ENCODE measurements around the gene ACTC1.

Gene ACTC1

DNA sequence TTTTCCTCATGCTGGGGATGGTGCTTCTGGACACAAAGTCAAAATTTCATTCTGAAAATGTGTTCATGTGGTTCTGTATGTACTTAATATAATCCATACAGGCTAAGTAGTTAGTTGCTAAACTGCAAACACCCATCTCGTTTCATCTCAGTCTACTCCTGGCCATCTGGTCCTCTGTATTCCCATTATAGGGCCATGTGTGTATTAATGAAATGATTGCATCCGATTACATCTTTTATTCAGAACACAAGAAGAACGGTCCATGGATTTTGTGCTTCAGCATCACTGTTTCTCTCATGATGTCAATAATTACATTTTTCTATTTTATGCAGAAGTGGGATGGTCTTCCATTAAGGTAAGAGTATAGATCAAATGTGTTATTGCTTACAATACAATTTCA is 34.4 kb downstream of the ACTC1 start:
- no CpG with 5 or more reads among the region's 3 CpGs for WGBS (ENCODE audit: extremely low coverage, insufficient coverage, low lambda C conversion rate)
- no peaks in the 10 kb centered on the region for H3K36me3 ChIP-seq (ENCODE audit: control insufficient read depth, insufficient read depth, low read length)
- H3K4me1 ChIP-seq (ENCODE audit: control insufficient read depth, low read depth, low read length): no peaks in the 10 kb centered on the region
- H3K27me3 ChIP-seq (ENCODE audit: insufficient read depth, low read length, poor library complexity): peaks cover 7% of the 10 kb centered on the region
- H2AK5ac ChIP-seq (ENCODE audit: low read length): no peak overlapping the region
- no peak overlapping the region for H3K4me2 ChIP-seq (ENCODE audit: low read length)
- no peak overlapping the region for H4K8ac ChIP-seq (ENCODE audit: low read depth, low read length)
- no peak overlapping the region for H2BK120ac ChIP-seq (ENCODE audit: low read depth, low read length)
- no peaks in the 10 kb centered on the region for H3K79me2 ChIP-seq (ENCODE audit: control insufficient read depth, insufficient read depth, low read length)
- no peaks in the 10 kb centered on the region for H3K79me1 ChIP-seq (ENCODE audit: low read length)
- H2BK15ac ChIP-seq (replicated peaks; ENCODE audit: low read depth): no peak overlapping the region
- no peak overlapping the region for H3K56ac ChIP-seq (ENCODE audit: low read length)
- H3K18ac ChIP-seq (ENCODE audit: low read length): no peak overlapping the region
- H3K4me3 ChIP-seq (ENCODE audit: low read length): no peak overlapping the region
- H3K27ac ChIP-seq (ENCODE audit: low read depth, low read length): no peak overlapping the region
- DNase-seq: no peak
- no peak overlapping the region for H4K5ac ChIP-seq (ENCODE audit: low read length)
- no peak overlapping the region for H3K23ac ChIP-seq (ENCODE audit: low read length)
- H2BK5ac ChIP-seq (ENCODE audit: low read length): no peak overlapping the region
- no peak overlapping the region for H3K4ac ChIP-seq (ENCODE audit: low read depth, low read length)
- no peak overlapping the region for H3K9ac ChIP-seq (ENCODE audit: low read length)

DNA sequence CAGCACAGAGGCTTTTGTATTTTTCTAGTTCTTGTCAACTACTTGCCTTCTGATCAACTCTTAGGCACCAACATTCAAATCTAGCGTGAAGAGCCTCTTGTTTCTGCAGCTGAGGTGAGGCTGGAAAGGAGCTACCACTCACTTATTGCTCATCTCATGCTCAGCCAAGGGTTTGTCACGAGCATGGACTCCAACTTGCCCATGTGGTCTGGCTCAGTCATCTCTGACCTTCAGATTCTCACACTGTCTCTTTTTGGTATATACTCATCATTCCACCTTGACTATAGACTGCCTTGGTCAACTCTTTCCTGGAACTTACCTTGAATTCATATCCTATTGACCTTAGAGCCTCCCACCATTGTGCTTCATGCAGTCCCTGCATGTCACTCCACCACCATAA is 35.4 kb downstream of the ACTC1 start:
- no CpG with 5 or more reads among the region's 2 CpGs for WGBS (ENCODE audit: extremely low coverage, insufficient coverage, low lambda C conversion rate)
- H3K18ac ChIP-seq (ENCODE audit: low read length): no peak overlapping the region
- no peak overlapping the region for H3K9ac ChIP-seq (ENCODE audit: low read length)
- peaks cover 15% of the 10 kb centered on the region for H3K27me3 ChIP-seq (ENCODE audit: insufficient read depth, low read length, poor library complexity)
- H2BK15ac ChIP-seq (replicated peaks; ENCODE audit: low read depth): no peak overlapping the region
- H4K8ac ChIP-seq (ENCODE audit: low read depth, low read length): no peak overlapping the region
- H3K27ac ChIP-seq (ENCODE audit: low read depth, low read length): no peak overlapping the region
- no peaks in the 10 kb centered on the region for H3K79me1 ChIP-seq (ENCODE audit: low read length)
- no peak overlapping the region for H3K4ac ChIP-seq (ENCODE audit: low read depth, low read length)
- H3K23ac ChIP-seq (ENCODE audit: low read length): no peak overlapping the region
- H3K56ac ChIP-seq (ENCODE audit: low read length): no peak overlapping the region
- no peak overlapping the region for H3K4me3 ChIP-seq (ENCODE audit: low read length)
- H3K4me1 ChIP-seq (ENCODE audit: control insufficient read depth, low read depth, low read length): no peaks in the 10 kb centered on the region
- H3K36me3 ChIP-seq (ENCODE audit: control insufficient read depth, insufficient read depth, low read length): no peaks in the 10 kb centered on the region
- no peak overlapping the region for H4K5ac ChIP-seq (ENCODE audit: low read length)
- no peak overlapping the region for H2BK5ac ChIP-seq (ENCODE audit: low read length)
- no peak overlapping the region for H2AK5ac ChIP-seq (ENCODE audit: low read length)
- H3K4me2 ChIP-seq (ENCODE audit: low read length): no peak overlapping the region
- no peaks in the 10 kb centered on the region for H3K79me2 ChIP-seq (ENCODE audit: control insufficient read depth, insufficient read depth, low read length)
- DNase-seq: no peak
- H2BK120ac ChIP-seq (ENCODE audit: low read depth, low read length): no peak overlapping the region

DNA sequence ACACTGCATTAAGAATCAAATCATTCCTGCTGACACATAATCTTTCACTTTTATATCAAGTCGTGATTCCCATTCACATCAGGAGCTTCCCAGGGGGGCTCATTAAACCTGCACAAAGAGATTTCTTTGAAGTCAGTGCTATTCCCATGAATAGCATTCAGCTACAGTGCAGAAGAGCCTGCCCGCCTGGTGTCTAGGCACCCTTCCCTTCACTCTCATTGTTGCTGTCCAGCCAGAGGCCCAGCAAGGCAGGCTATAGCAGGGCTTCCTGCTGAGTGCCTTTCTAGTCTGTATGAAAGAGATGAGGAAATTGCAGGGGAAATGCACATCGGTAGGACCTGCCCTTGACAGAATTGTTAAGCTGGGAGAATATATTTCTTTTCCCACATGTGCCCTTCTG is 36.0 kb downstream of the ACTC1 start:
- Histone ChIP-seq H3K79me2 (ENCODE audit: control insufficient read depth, insufficient read depth, low read length) (no peaks in the 10 kb centered on the region), H3K79me1 (ENCODE audit: low read length) (no peaks in the 10 kb centered on the region), H3K4me3 (ENCODE audit: low read length) (no peak overlapping the region), H3K9ac (ENCODE audit: low read length) (no peak overlapping the region), H2BK15ac (replicated peaks; ENCODE audit: low read depth) (no peak overlapping the region), H3K23ac (ENCODE audit: low read length) (no peak overlapping the region), H3K4ac (ENCODE audit: low read depth, low read length) (no peak overlapping the region), H3K27ac (ENCODE audit: low read depth, low read length) (no peak overlapping the region), H2BK5ac (ENCODE audit: low read length) (no peak overlapping the region), H3K18ac (ENCODE audit: low read length) (no peak overlapping the region), H3K4me1 (ENCODE audit: control insufficient read depth, low read depth, low read length) (no peaks in the 10 kb centered on the region), H3K36me3 (ENCODE audit: control insufficient read depth, insufficient read depth, low read length) (no peaks in the 10 kb centered on the region), H4K5ac (ENCODE audit: low read length) (no peak overlapping the region), H2AK5ac (ENCODE audit: low read length) (no peak overlapping the region), H4K8ac (ENCODE audit: low read depth, low read length) (no peak overlapping the region), H3K4me2 (ENCODE audit: low read length) (no peak overlapping the region), H3K27me3 (ENCODE audit: insufficient read depth, low read length, poor library complexity) (peaks cover 20% of the 10 kb centered on the region), H3K56ac (ENCODE audit: low read length) (no peak overlapping the region), H2BK120ac (ENCODE audit: low read depth, low read length) (no peak overlapping the region)
- no CpG with 5 or more reads among the region's 3 CpGs for WGBS (ENCODE audit: extremely low coverage, insufficient coverage, low lambda C conversion rate)
- no peak for DNase-seq

DNA sequence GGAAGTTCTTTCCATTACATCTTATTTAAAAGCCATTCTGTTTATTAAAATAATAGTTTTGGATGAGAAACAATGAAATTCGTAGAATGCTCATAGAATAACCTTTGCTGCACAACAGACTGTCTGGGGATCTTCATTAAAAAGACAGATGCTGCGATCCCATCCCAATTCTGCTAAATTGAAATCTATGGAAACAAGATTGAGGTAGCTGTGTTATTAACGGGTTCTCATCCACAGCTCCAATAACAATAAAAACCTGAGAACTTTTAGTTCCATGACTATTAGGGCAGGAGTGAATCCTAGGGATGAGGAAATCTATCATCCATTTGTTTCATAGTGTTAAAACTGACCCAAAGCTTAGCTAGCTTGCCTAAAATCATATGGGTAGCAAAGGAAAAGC is 38.1 kb downstream of the ACTC1 start:
- Histone ChIP-seq H3K79me2 (ENCODE audit: control insufficient read depth, insufficient read depth, low read length) (no peaks in the 10 kb centered on the region), H3K9ac (ENCODE audit: low read length) (no peak overlapping the region), H3K36me3 (ENCODE audit: control insufficient read depth, insufficient read depth, low read length) (no peaks in the 10 kb centered on the region), H3K18ac (ENCODE audit: low read length) (no peak overlapping the region), H2BK5ac (ENCODE audit: low read length) (no peak overlapping the region), H3K23ac (ENCODE audit: low read length) (no peak overlapping the region), H3K4me2 (ENCODE audit: low read length) (no peak overlapping the region), H2BK15ac (replicated peaks; ENCODE audit: low read depth) (no peak overlapping the region), H3K4ac (ENCODE audit: low read depth, low read length) (no peak overlapping the region), H3K4me3 (ENCODE audit: low read length) (no peak overlapping the region), H3K79me1 (ENCODE audit: low read length) (no peaks in the 10 kb centered on the region), H4K5ac (ENCODE audit: low read length) (no peak overlapping the region), H3K27me3 (ENCODE audit: insufficient read depth, low read length, poor library complexity) (peaks cover 26% of the 10 kb centered on the region), H4K8ac (ENCODE audit: low read depth, low read length) (no peak overlapping the region), H2AK5ac (ENCODE audit: low read length) (no peak overlapping the region), H3K4me1 (ENCODE audit: control insufficient read depth, low read depth, low read length) (no peaks in the 10 kb centered on the region), H3K27ac (ENCODE audit: low read depth, low read length) (no peak overlapping the region), H3K56ac (ENCODE audit: low read length) (no peak overlapping the region), H2BK120ac (ENCODE audit: low read depth, low read length) (no peak overlapping the region)
- DNase-seq: no peak
- WGBS (ENCODE audit: extremely low coverage, insufficient coverage, low lambda C conversion rate): no CpG with 5 or more reads among the region's 3 CpGs

DNA sequence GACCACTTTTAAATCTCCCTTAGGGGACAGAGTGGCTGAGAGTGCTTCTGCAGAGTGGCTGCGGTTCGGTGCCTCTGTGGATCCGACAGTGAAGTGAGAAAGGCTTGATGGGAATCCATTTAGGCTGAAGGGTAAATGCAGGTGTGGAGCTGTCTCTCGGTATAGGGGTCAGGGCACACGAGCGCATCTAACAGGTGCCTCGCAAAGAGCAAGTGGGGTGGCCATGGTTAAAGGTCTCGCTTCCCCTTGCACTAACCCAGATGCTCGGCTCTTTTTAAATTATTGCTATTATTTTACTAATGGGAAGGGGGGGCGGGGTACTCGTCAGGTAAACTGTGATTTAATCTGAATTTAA is 40.0 kb downstream of the ACTC1 start:
- Histone ChIP-seq H3K4me1 (ENCODE audit: control insufficient read depth, low read depth, low read length) (no peaks in the 10 kb centered on the region), H3K79me1 (ENCODE audit: low read length) (no peaks in the 10 kb centered on the region), H3K18ac (ENCODE audit: low read length) (no peak overlapping the region), H3K4me3 (ENCODE audit: low read length) (no peak overlapping the region), H3K4ac (ENCODE audit: low read depth, low read length) (no peak overlapping the region), H4K8ac (ENCODE audit: low read depth, low read length) (no peak overlapping the region), H3K23ac (ENCODE audit: low read length) (no peak overlapping the region), H2AK5ac (ENCODE audit: low read length) (no peak overlapping the region), H3K27ac (ENCODE audit: low read depth, low read length) (no peak overlapping the region), H3K4me2 (ENCODE audit: low read length) (peak overlapping the region; percentile 41), H3K9ac (ENCODE audit: low read length) (no peak overlapping the region), H2BK120ac (ENCODE audit: low read depth, low read length) (no peak overlapping the region), H3K27me3 (ENCODE audit: insufficient read depth, low read length, poor library complexity) (peaks cover 26% of the 10 kb centered on the region), H2BK5ac (ENCODE audit: low read length) (no peak overlapping the region), H3K56ac (ENCODE audit: low read length) (no peak overlapping the region), H4K5ac (ENCODE audit: low read length) (no peak overlapping the region), H3K36me3 (ENCODE audit: control insufficient read depth, insufficient read depth, low read length) (no peaks in the 10 kb centered on the region), H3K79me2 (ENCODE audit: control insufficient read depth, insufficient read depth, low read length) (no peaks in the 10 kb centered on the region), H2BK15ac (replicated peaks; ENCODE audit: low read depth) (no peak overlapping the region)
- WGBS (ENCODE audit: extremely low coverage, insufficient coverage, low lambda C conversion rate): no CpG with 5 or more reads among the region's 11 CpGs
- no peak for DNase-seq

DNA sequence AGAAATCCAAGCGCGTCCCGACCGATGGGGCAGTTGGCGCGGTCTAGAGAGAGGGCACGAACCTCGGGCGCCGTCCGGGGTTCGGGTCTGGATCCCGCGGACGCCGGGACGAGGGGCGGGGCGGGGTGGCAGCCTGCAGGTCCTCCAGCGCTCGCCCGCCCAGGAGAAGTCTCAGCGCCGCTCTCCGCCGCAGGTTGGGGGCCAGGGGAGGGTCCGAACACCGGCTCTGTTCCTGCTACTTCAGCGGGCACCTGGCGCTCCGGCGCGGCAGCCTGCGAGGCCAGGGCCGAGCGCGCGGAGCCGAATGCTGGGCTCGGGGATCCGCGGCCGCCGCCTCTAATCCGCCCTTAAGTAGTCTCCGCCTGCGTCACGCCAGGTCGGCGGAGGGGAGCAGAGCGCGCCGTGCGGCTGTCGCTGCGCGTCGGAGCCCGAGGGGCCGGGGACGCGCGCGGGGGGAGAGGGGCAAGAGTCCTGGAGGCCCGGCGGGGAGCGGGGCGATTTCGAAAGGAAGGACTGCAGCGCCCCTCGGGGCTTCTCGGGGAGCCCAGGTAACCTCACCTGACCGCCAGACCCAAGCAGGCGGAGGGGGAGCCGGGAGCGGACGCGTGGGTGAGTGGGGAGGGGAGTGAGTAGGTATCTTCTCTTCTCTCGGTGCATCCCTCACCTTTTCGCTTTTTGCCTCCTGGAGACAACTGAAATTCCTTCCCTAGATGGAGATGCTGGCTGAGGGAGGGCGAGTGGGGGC is 40.5 kb downstream of the ACTC1 start, which contains the start of gene GJD2:
TSS of gene GJD2 (minus strand) at position 325 of the 745 bp plus-strand sequence. CDS start 510 bp downstream, outside the sequence.
- H3K79me1 ChIP-seq (ENCODE audit: low read length): no peaks in the 10 kb centered on the region
- no peaks in the 10 kb centered on the region for H3K4me1 ChIP-seq (ENCODE audit: control insufficient read depth, low read depth, low read length)
- H4K5ac ChIP-seq (ENCODE audit: low read length): no peak within 1 kb of the TSS
- WGBS (ENCODE audit: extremely low coverage, insufficient coverage, low lambda C conversion rate): no CpG with 5 or more reads among the region's 81 CpGs
- no peak within 1 kb of the TSS for H2AK5ac ChIP-seq (ENCODE audit: low read length)
- no peak within 1 kb of the TSS for H2BK5ac ChIP-seq (ENCODE audit: low read length)
- H3K56ac ChIP-seq (ENCODE audit: low read length): no peak within 1 kb of the TSS
- H2BK15ac ChIP-seq (replicated peaks; ENCODE audit: low read depth): no peak within 1 kb of the TSS
- no peak within 1 kb of the TSS for H3K18ac ChIP-seq (ENCODE audit: low read length)
- H3K36me3 ChIP-seq (ENCODE audit: control insufficient read depth, insufficient read depth, low read length): no peaks in the 10 kb centered on the region
- peak; percentile 53 for DNase-seq
- H3K27me3 ChIP-seq (ENCODE audit: insufficient read depth, low read length, poor library complexity): peaks cover 26% of the 10 kb centered on the region
- no peak within 1 kb of the TSS for H4K8ac ChIP-seq (ENCODE audit: low read depth, low read length)
- H3K4me2 ChIP-seq (ENCODE audit: low read length): peak within 1 kb of the TSS; percentile 41
- no peak within 1 kb of the TSS for H3K23ac ChIP-seq (ENCODE audit: low read length)
- no peak within 1 kb of the TSS for H3K4me3 ChIP-seq (ENCODE audit: low read length)
- H3K4ac ChIP-seq (ENCODE audit: low read depth, low read length): no peak within 1 kb of the TSS
- H3K27ac ChIP-seq (ENCODE audit: low read depth, low read length): no peak within 1 kb of the TSS
- H3K79me2 ChIP-seq (ENCODE audit: control insufficient read depth, insufficient read depth, low read length): no peaks in the 10 kb centered on the region
- H2BK120ac ChIP-seq (ENCODE audit: low read depth, low read length): no peak within 1 kb of the TSS
- H3K9ac ChIP-seq (ENCODE audit: low read length): no peak within 1 kb of the TSS

Data from mesendoderm (in vitro differentiated cells).